H9 (cell line): ENCODE measurements around the gene CPLX4. TPM values are rescaled to one million over a fixed set of nuclear protein-coding genes. Genes with fewer than 3 reads are reported as not detected.

ENCODE experiments used
- DNase-seq: peaks from one replicate; pipeline ENCODE4 v3.0.0-alpha.2; 2017
- H2AFZ ChIP-seq: one replicate; pipeline ENCODE4 v1.6.1; 2013; ENCODE audit warnings: mild to moderate bottlenecking, low read length, control low read depth, moderate library complexity
- H2AK5ac ChIP-seq: 2 replicates; pipeline ENCODE4 v1.6.1; 2013; ENCODE audit warnings: low read length, control low read depth, mixed read lengths; ENCODE audit not compliant: insufficient read length
- H2BK120ac ChIP-seq: one replicate; pipeline ENCODE4 v1.6.1; 2013; ENCODE audit warnings: low read depth, mild to moderate bottlenecking, low read length, control low read depth, inconsistent platforms; ENCODE audit not compliant: poor library complexity, severe bottlenecking
- H2BK12ac ChIP-seq: 2 replicates; pipeline ENCODE4 v1.6.1; 2013; ENCODE audit warnings: low read length, control low read depth, mixed read lengths, low read depth; ENCODE audit not compliant: insufficient read length
- H2BK15ac ChIP-seq: 2 replicates; pipeline ENCODE4 v1.6.1; 2013; ENCODE audit warnings: low read depth, low read length, control low read depth
- H2BK20ac ChIP-seq: one replicate; pipeline ENCODE4 v1.6.1; 2013; ENCODE audit warnings: low read depth, mild to moderate bottlenecking, low read length, control low read depth, inconsistent platforms; ENCODE audit not compliant: poor library complexity, severe bottlenecking
- H2BK5ac ChIP-seq: 2 replicates; pipeline ENCODE4 v1.6.1; 2013; ENCODE audit warnings: low read length, control low read depth, mixed read lengths; ENCODE audit not compliant: insufficient read length
- H3K14ac ChIP-seq: 2 replicates; pipeline ENCODE4 v1.6.1; 2013; ENCODE audit warnings: low read length, control low read depth; ENCODE audit not compliant: insufficient read depth
- H3K18ac ChIP-seq: 2 replicates; pipeline ENCODE4 v1.6.1; 2013; ENCODE audit warnings: low read depth, mild to moderate bottlenecking, mixed read lengths, low read length, control low read depth; ENCODE audit not compliant: insufficient read length
- H3K23ac ChIP-seq: 2 replicates; pipeline ENCODE4 v1.6.1; 2013; ENCODE audit warnings: low read length, control low read depth, mixed read lengths, low read depth; ENCODE audit not compliant: insufficient read length
- H3K23me2 ChIP-seq: 2 replicates; pipeline ENCODE4 v1.6.1; 2013; ENCODE audit warnings: low read depth, mild to moderate bottlenecking, mixed read lengths, low read length, control low read depth; ENCODE audit not compliant: insufficient read length, poor library complexity, severe bottlenecking
- H3K27ac ChIP-seq: 2 replicates; pipeline ENCODE4 v1.5.1; 2013; ENCODE audit warnings: low read length, control low read depth, mixed read lengths, low read depth; ENCODE audit not compliant: insufficient read length
- H3K27me3 ChIP-seq: 2 replicates; pipeline ENCODE4 v1.6.1; 2013; ENCODE audit warnings: low read length, control low read depth, inconsistent platforms; ENCODE audit not compliant: insufficient read depth
- H3K4ac ChIP-seq: 2 replicates; pipeline ENCODE4 v1.6.1; 2013; ENCODE audit warnings: low read depth, mild to moderate bottlenecking, control low read depth, inconsistent platforms, low read length, moderate library complexity
- H3K4me1 ChIP-seq: 2 replicates; pipeline ENCODE4 v1.6.1; 2013; ENCODE audit warnings: low read length, control low read depth, inconsistent platforms; ENCODE audit not compliant: insufficient read depth
- H3K4me2 ChIP-seq: 2 replicates; pipeline ENCODE4 v1.6.1; 2013; ENCODE audit warnings: low read length, control low read depth, mixed read lengths; ENCODE audit not compliant: insufficient read length, insufficient read depth
- H3K56ac ChIP-seq: 2 replicates; pipeline ENCODE4 v1.6.1; 2013; ENCODE audit warnings: low read depth, mild to moderate bottlenecking, mixed read lengths, low read length, control low read depth; ENCODE audit not compliant: insufficient read length
- H3K79me1 ChIP-seq: 2 replicates; pipeline ENCODE4 v1.6.1; 2013; ENCODE audit warnings: low read depth, mild to moderate bottlenecking, moderate library complexity, low read length, control low read depth, inconsistent platforms; ENCODE audit not compliant: insufficient read depth, poor library complexity, severe bottlenecking
- H3K79me2 ChIP-seq: 2 replicates; pipeline ENCODE4 v1.6.1; 2013; ENCODE audit warnings: low read length, control low read depth, inconsistent platforms; ENCODE audit not compliant: insufficient read depth
- H3K9ac ChIP-seq: 2 replicates; pipeline ENCODE4 v1.6.1; 2013; ENCODE audit warnings: low read length, control low read depth, mixed read lengths; ENCODE audit not compliant: insufficient read length; ENCODE audit errors: extremely low read depth
- H3K9me3 ChIP-seq: one replicate; pipeline ENCODE4 v1.6.1; 2013; ENCODE audit warnings: low read depth, low read length, inconsistent platforms; ENCODE audit not compliant: control insufficient read depth
- H3T11ph ChIP-seq: one replicate; pipeline ENCODE4 v1.6.1; 2013; ENCODE audit warnings: mild to moderate bottlenecking, low read length, control low read depth, inconsistent platforms
- H4K20me1 ChIP-seq: one replicate; pipeline ENCODE4 v1.6.1; 2013; ENCODE audit not compliant: control insufficient read depth, insufficient read length, insufficient read depth
- H4K5ac ChIP-seq: 2 replicates; pipeline ENCODE4 v1.6.1; 2013; ENCODE audit warnings: low read depth, mild to moderate bottlenecking, mixed read lengths, low read length, control low read depth; ENCODE audit not compliant: insufficient read length
- H4K8ac ChIP-seq: replicated peaks from 2 replicates; pipeline ENCODE4 v1.6.1; 2013; ENCODE audit warnings: low read length, control low read depth, mixed read lengths, low read depth; ENCODE audit not compliant: insufficient read length
- H4K91ac ChIP-seq: 2 replicates; pipeline ENCODE4 v1.6.1; 2013; ENCODE audit warnings: low read depth, mild to moderate bottlenecking, moderate library complexity, mixed read lengths, low read length, control low read depth; ENCODE audit not compliant: insufficient read length
- H3K27ac Mint-ChIP-seq, 3 experiments: 2 replicates in 2 of 3; 3 replicates in 1 of 3; pipeline ENCODE4 v1.8.0; 2020 to 2021; ENCODE audit warnings: mixed read lengths in 3 of 3, mild to moderate bottlenecking in 1 of 3, moderate library complexity in 1 of 3
- H3K27me3 Mint-ChIP-seq: 2 replicates; pipeline ENCODE4 v1.8.0; 2021; ENCODE audit warnings: low read depth, mild to moderate bottlenecking, moderate library complexity, mixed read lengths
- H3K36me3 Mint-ChIP-seq, 3 experiments: 2 replicates in 2 of 3; 3 replicates in 1 of 3; pipeline ENCODE4 v1.8.0; 2020 to 2021; ENCODE audit warnings: low read depth in 3 of 3, mixed read lengths in 3 of 3; ENCODE audit not compliant: insufficient read depth in 1 of 3
- H3K4me1 Mint-ChIP-seq, 2 experiments: 2 replicates each; pipeline ENCODE4 v1.8.0; 2020; ENCODE audit warnings: mixed read lengths in 2 of 2
- H3K4me3 Mint-ChIP-seq, 2 experiments: 2 replicates in 1 of 2; 3 replicates in 1 of 2; pipeline ENCODE4 v1.8.0; 2020 to 2021; ENCODE audit warnings: mild to moderate bottlenecking in 2 of 2, mixed read lengths in 2 of 2, moderate library complexity in 1 of 2
- H3K9me3 Mint-ChIP-seq, 2 experiments: 2 replicates in 1 of 2; 3 replicates in 1 of 2; pipeline ENCODE4 v1.8.0; 2020; ENCODE audit warnings: mild to moderate bottlenecking in 2 of 2, mixed read lengths in 2 of 2, moderate library complexity in 1 of 2
- WGBS: extraction: QIAGEN DNeasy Blood & Tissue Kit; methylation state at CpG from one replicate; pipeline ENCODE4 v1.1.7; 2013; ENCODE audit warnings: missing lambda C conversion rate, low lambda C conversion rate, mixed read lengths; ENCODE audit not compliant: insufficient read length; ENCODE audit errors: extremely low coverage; 5-methylcytosine and 5-hydroxymethylcytosine counted together
- total RNA-seq: library from RNA; stranded (reverse); gene quantifications from 2 replicates; pipeline ENCODE4 v1.2.1, GENCODE V29; 2021
- TF ChIP-seq, protein P1 (sequence below): fragments of 200-600 bp; sonication (generic); conservative IDR thresholded peaks from 3 replicates; pipeline ENCODE4 v1.8.0; 2021; ENCODE audit warnings: antibody characterized with exemption, mild to moderate bottlenecking

Gene CPLX4
- total RNA-seq, 1 experiment from 2014 or later = not detected

DNA sequence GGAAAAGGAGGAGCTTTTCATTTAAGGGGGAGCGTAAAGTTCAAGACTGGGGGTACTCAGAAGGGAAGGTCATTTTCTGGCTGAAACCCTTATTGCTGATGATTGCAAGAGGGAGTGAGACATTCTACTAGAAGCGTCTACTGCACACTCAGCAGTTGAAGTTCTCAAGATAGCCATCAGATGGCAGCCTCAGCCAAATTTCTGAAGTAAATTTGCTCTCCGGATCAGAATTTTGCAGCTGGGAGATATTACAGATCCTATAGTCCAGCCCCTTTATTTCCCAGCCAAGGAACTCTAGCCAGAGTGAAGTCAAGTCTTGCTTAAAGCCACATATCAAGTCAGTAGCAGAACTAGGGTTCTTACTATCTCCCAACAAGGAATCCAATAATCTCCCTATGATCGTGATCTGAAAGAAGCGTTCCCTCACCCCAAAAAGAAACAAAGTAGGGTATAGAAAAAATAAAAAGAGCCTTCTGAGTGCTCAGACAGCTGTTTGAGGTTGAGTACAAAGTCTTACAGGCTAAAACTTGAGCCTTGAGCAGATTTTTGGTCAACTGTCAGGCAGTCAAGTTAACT lies 69.2 kb downstream of the CPLX4 start:
- Histone ChIP-seq H2BK5ac (no peak overlapping the region), H4K8ac (no peak overlapping the region), H3K18ac (no peak overlapping the region), H3K4me2 (no peak overlapping the region), H3K4ac (no peak overlapping the region), H3K14ac (no peak overlapping the region), H2AK5ac (no peak overlapping the region), H3K27ac (no peak overlapping the region), H2BK120ac (no peak overlapping the region), H2BK20ac (no peak overlapping the region), H3K79me1 (no peaks in the 10 kb centered on the region), H2BK15ac (no peak overlapping the region), H3K4me1 (no peaks in the 10 kb centered on the region), H3K27me3 (no peaks in the 10 kb centered on the region), H3K9me3 (no peaks in the 10 kb centered on the region), H2BK12ac (no peak overlapping the region), H3K79me2 (no peaks in the 10 kb centered on the region), H3T11ph (no peak overlapping the region), H3K23me2 (no peaks in the 10 kb centered on the region), H2AFZ (no peak overlapping the region), H4K91ac (no peak overlapping the region), H3K56ac (no peak overlapping the region), H4K20me1 (no peaks in the 10 kb centered on the region), H3K23ac (no peak overlapping the region), H3K9ac (no peak overlapping the region), H4K5ac (no peak overlapping the region)
- TF ChIP-seq, protein P1, sequence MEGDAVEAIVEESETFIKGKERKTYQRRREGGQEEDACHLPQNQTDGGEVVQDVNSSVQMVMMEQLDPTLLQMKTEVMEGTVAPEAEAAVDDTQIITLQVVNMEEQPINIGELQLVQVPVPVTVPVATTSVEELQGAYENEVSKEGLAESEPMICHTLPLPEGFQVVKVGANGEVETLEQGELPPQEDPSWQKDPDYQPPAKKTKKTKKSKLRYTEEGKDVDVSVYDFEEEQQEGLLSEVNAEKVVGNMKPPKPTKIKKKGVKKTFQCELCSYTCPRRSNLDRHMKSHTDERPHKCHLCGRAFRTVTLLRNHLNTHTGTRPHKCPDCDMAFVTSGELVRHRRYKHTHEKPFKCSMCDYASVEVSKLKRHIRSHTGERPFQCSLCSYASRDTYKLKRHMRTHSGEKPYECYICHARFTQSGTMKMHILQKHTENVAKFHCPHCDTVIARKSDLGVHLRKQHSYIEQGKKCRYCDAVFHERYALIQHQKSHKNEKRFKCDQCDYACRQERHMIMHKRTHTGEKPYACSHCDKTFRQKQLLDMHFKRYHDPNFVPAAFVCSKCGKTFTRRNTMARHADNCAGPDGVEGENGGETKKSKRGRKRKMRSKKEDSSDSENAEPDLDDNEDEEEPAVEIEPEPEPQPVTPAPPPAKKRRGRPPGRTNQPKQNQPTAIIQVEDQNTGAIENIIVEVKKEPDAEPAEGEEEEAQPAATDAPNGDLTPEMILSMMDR = peak; percentile 86
- H3K36me3 Mint-ChIP-seq = no peaks in the 10 kb centered on the region
- DNase-seq = peak; percentile 55
- H3K27ac Mint-ChIP-seq = no peak overlapping the region
- no peak overlapping the region for H3K4me3 Mint-ChIP-seq
- H3K9me3 Mint-ChIP-seq = peaks cover 3 to 7% of the 10 kb centered on the region in 2 experiments; a peak in 4 of 5 replicates
- no CpG with 5 or more reads among the region's 5 CpGs for WGBS
- H3K27me3 Mint-ChIP-seq = peaks cover 69% of the 10 kb centered on the region
- peaks cover 12 to 16% of the 10 kb centered on the region in 2 experiments for H3K4me1 Mint-ChIP-seq
